ENCODE measurements around the gene UMPS.
A peak's percentile ranks its signal among the peaks of the same experiment; 100 is the strongest.

UMPS gene

DNA sequence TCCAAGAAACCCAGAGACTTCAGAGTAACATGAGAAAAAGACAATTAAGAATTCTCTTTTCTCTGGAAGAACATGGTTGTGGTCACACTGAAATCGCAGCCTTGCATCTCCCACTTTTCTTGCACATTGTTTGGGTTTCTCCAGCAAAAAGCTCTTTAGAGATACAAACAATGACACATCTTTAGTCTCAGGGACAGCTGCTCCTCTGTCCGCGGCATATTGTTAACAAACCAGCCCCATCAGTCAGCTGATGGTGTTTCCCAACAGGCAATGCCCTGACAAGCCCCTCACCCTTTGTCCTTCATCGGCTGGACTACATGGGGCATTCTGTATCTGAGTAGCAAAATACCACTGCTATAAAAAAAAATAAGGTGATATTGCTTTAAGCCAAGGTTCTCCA, 53.4 kb downstream of the UMPS start:
- Histone ChIP-seq H3K4me1 (ENCODE audit: insufficient read depth, low read length, poor library complexity, severe bottlenecking) (no peaks in the 10 kb centered on the region), H2AFZ (ENCODE audit: low read length) (no peak overlapping the region), H4K20me1 (ENCODE audit: insufficient read depth, low read length, poor library complexity, severe bottlenecking) (no peaks in the 10 kb centered on the region), H3K9me2 (replicated peaks; ENCODE audit: low read depth, low read length) (no peaks in the 10 kb centered on the region), H3K27me3 (ENCODE audit: insufficient read depth, low read length, poor library complexity, severe bottlenecking) (no peaks in the 10 kb centered on the region), H3K79me2 (ENCODE audit: insufficient read depth, low read length) (no peaks in the 10 kb centered on the region), H3K4me2 (ENCODE audit: low read depth, low read length, poor library complexity, severe bottlenecking) (no peak overlapping the region), H3K4me3 (ENCODE audit: low read length, poor library complexity, severe bottlenecking) (no peak overlapping the region), H3K9ac (ENCODE audit: low read depth, low read length, poor library complexity, severe bottlenecking) (no peak overlapping the region), H3K36me3 (ENCODE audit: insufficient read depth, low read length) (no peaks in the 10 kb centered on the region), H3F3A (ENCODE audit: low read depth) (no peaks in the 10 kb centered on the region), H3K9me3 (ENCODE audit: insufficient read depth, low read depth, low read length) (no peaks in the 10 kb centered on the region)
- TF ChIP-seq EZH2phosphoT487 (IDR thresholded peaks at IDR 0.05; ENCODE audit: borderline replicate concordance) = no peak
- TF ChIP-seq, protein P1, sequence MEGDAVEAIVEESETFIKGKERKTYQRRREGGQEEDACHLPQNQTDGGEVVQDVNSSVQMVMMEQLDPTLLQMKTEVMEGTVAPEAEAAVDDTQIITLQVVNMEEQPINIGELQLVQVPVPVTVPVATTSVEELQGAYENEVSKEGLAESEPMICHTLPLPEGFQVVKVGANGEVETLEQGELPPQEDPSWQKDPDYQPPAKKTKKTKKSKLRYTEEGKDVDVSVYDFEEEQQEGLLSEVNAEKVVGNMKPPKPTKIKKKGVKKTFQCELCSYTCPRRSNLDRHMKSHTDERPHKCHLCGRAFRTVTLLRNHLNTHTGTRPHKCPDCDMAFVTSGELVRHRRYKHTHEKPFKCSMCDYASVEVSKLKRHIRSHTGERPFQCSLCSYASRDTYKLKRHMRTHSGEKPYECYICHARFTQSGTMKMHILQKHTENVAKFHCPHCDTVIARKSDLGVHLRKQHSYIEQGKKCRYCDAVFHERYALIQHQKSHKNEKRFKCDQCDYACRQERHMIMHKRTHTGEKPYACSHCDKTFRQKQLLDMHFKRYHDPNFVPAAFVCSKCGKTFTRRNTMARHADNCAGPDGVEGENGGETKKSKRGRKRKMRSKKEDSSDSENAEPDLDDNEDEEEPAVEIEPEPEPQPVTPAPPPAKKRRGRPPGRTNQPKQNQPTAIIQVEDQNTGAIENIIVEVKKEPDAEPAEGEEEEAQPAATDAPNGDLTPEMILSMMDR (conservative IDR thresholded peaks at IDR 0.05; ENCODE audit: low read length) = no peak

GRCh38 chr3:124784686-124785382, 54.6 kb downstream of the UMPS start:
- H3K9me2 ChIP-seq (replicated peaks; ENCODE audit: low read depth, low read length) = no peaks in the 10 kb centered on the region
- no peak overlapping the region for H3K9ac ChIP-seq (ENCODE audit: low read depth, low read length, poor library complexity, severe bottlenecking)
- H3K9me3 ChIP-seq (ENCODE audit: insufficient read depth, low read depth, low read length) = no peaks in the 10 kb centered on the region
- H3K36me3 ChIP-seq (ENCODE audit: insufficient read depth, low read length) = no peaks in the 10 kb centered on the region
- TF ChIP-seq, protein P1 (conservative IDR thresholded peaks at IDR 0.05; ENCODE audit: low read length) = no peak
- TF ChIP-seq EZH2phosphoT487 (IDR thresholded peaks at IDR 0.05; ENCODE audit: borderline replicate concordance) = no peak
- H3K4me2 ChIP-seq (ENCODE audit: low read depth, low read length, poor library complexity, severe bottlenecking) = no peak overlapping the region
- H2AFZ ChIP-seq (ENCODE audit: low read length) = no peak overlapping the region
- H3K79me2 ChIP-seq (ENCODE audit: insufficient read depth, low read length) = no peaks in the 10 kb centered on the region
- H3K4me1 ChIP-seq (ENCODE audit: insufficient read depth, low read length, poor library complexity, severe bottlenecking) = no peaks in the 10 kb centered on the region
- no peaks in the 10 kb centered on the region for H3F3A ChIP-seq (ENCODE audit: low read depth)
- no peaks in the 10 kb centered on the region for H4K20me1 ChIP-seq (ENCODE audit: insufficient read depth, low read length, poor library complexity, severe bottlenecking)
- H3K4me3 ChIP-seq (ENCODE audit: low read length, poor library complexity, severe bottlenecking) = no peak overlapping the region
- H3K27me3 ChIP-seq (ENCODE audit: insufficient read depth, low read length, poor library complexity, severe bottlenecking) = no peaks in the 10 kb centered on the region

- no peaks in the 10 kb centered on the region for H4K20me1 ChIP-seq (ENCODE audit: insufficient read depth, low read length, poor library complexity, severe bottlenecking)
- H3K9me2 ChIP-seq (replicated peaks; ENCODE audit: low read depth, low read length) = no peaks in the 10 kb centered on the region
- no peak for TF ChIP-seq EZH2phosphoT487 (IDR thresholded peaks at IDR 0.05; ENCODE audit: borderline replicate concordance)
- TF ChIP-seq, protein P1 (conservative IDR thresholded peaks at IDR 0.05; ENCODE audit: low read length) = no peak
- no peak overlapping the region for H3K9ac ChIP-seq (ENCODE audit: low read depth, low read length, poor library complexity, severe bottlenecking)
- H3K27me3 ChIP-seq (ENCODE audit: insufficient read depth, low read length, poor library complexity, severe bottlenecking) = no peaks in the 10 kb centered on the region
- H3K9me3 ChIP-seq (ENCODE audit: insufficient read depth, low read depth, low read length) = no peaks in the 10 kb centered on the region
- H3K36me3 ChIP-seq (ENCODE audit: insufficient read depth, low read length) = no peaks in the 10 kb centered on the region
- no peaks in the 10 kb centered on the region for H3F3A ChIP-seq (ENCODE audit: low read depth)
- H3K4me1 ChIP-seq (ENCODE audit: insufficient read depth, low read length, poor library complexity, severe bottlenecking) = no peaks in the 10 kb centered on the region
- no peaks in the 10 kb centered on the region for H3K79me2 ChIP-seq (ENCODE audit: insufficient read depth, low read length)
- H3K4me2 ChIP-seq (ENCODE audit: low read depth, low read length, poor library complexity, severe bottlenecking) = no peak overlapping the region
- H2AFZ ChIP-seq (ENCODE audit: low read length) = peak overlapping the region; percentile 19; the same call in 1 of the 2 replicates
- no peak overlapping the region for H3K4me3 ChIP-seq (ENCODE audit: low read length, poor library complexity, severe bottlenecking)
Observed at GRCh38 chr3:124785973-124786372, 55.7 kb downstream of the UMPS start.

Data from Loucy (cell line).